Psoas muscle (tissue), 8 donors: Measurements from ENCODE around the gene SH3RF3. TPM values are rescaled to one million over a fixed set of nuclear protein-coding genes. Genes with fewer than 3 reads are reported as not detected.

Source experiments
- ATAC-seq, 4 donors: fragments of 200-7000 bp; cut with Tn5 transposase; one replicate each; pipeline ENCODE4 v1.9.1; 2020; ENCODE audit warnings: moderate library complexity in 3 of 4, mild to moderate bottlenecking in 2 of 4
- DNase-seq, 2 donors: peaks; one replicate each; pipeline ENCODE4 v3.0.0-alpha.2; 2020
- H3K27ac ChIP-seq: fragments of 200-600 bp; one replicate; pipeline ENCODE4 v1.8.0; 2022
- H3K27me3 ChIP-seq, 3 donors: fragments of 200-600 bp in 1 of 3; one replicate each; pipeline versions ENCODE4 v1.6.1 to v1.8.0; 2013 to 2022; ENCODE audit warnings: low read length in 2 of 3, mild to moderate bottlenecking in 2 of 3, moderate library complexity in 1 of 3; ENCODE audit not compliant: insufficient read depth in 3 of 3
- H3K36me3 ChIP-seq, 2 donors: fragments of 200-600 bp in 1 of 2; one replicate each; pipeline versions ENCODE4 v1.6.1 to v1.8.0; 2013 to 2022; ENCODE audit warnings: low read depth in 1 of 2, mild to moderate bottlenecking in 1 of 2, moderate library complexity in 1 of 2; ENCODE audit not compliant: insufficient read depth in 1 of 2
- H3K4me1 ChIP-seq: fragments of 200-600 bp; one replicate; pipeline ENCODE4 v1.8.0; 2022
- H3K4me3 ChIP-seq: fragments of 200-600 bp; one replicate; pipeline ENCODE4 v1.8.0; 2022; ENCODE audit warnings: mild to moderate bottlenecking
- H3K9me3 ChIP-seq: fragments of 200-600 bp; one replicate; pipeline ENCODE4 v1.8.0; 2022
- CTCF ChIP-seq: fragments of 200-600 bp; IDR thresholded peaks from one replicate; pipeline ENCODE4 v1.8.0; 2022; ENCODE audit warnings: antibody characterized with exemption
- WGBS, 3 donors: extraction: QIAGEN DNeasy Blood & Tissue Kit; methylation state at CpG; one replicate each; pipeline versions ENCODE4 v1.1.6 to v1.1.7; 2013; 5-methylcytosine and 5-hydroxymethylcytosine counted together
- intact Hi-C, 2 donors: fragments of 100-400 bp; cut with DNase I; formaldehyde crosslinking; loops; one replicate each; pipeline versions ENCODE4 v1.11.0 to v1.14.2; 2022
- polyA plus RNA-seq, 3 donors: library from polyadenylated mRNA; stranded (reverse); fragments of 200-250 nt; gene quantifications; one replicate each; pipeline ENCODE4 v1.2.3, GENCODE V29; 2013
- total RNA-seq, 4 donors: library from RNA; stranded (reverse); fragmentation: NEBNext Ultra II Directional in 2 of 4; extraction: Animal tissue kit (Norgen Biotek cat#: 25700) in 2 of 4; gene quantifications; one replicate each; pipeline versions ENCODE4 v1.2.1 to v1.2.4, GENCODE V29; 2021 to 2023
- donor health status: healthy with polysubstance abuse.
- donor health status: DM: no; HTN: no; CAD: no; lungs with moderate emphysema.
- donor health status: Bipolar disorder and iron deficiency.
- donor health status: healthy.
- donor health status: DM: yes; HTN: yes; CAD: no.
- donor health status: DM: no; HTN: no; CAD: no.
- donor health status: DM: no; HTN: no; CAD: no.
- donor health status: DM: yes; HTN: yes; CAD: no.

SH3RF3 gene
- total and polyA plus RNA-seq, 7 donors = 4.6 to 27.0 (median 9.0) TPM

- H3K9me3 ChIP-seq = no peaks in the 10 kb centered on the region
- no peak for TF ChIP-seq CTCF
- DNase-seq = no peak
Measured at GRCh38 chr2:109369671-109370191, 240.7 kb downstream of the SH3RF3 start.

GRCh38 chr2:109370399-109371035 lies 241.5 kb downstream of the SH3RF3 start:
- H3K4me1 ChIP-seq = peaks cover 38% of the 10 kb centered on the region
- no peak overlapping the region for H3K27ac ChIP-seq
- H3K9me3 ChIP-seq = no peaks in the 10 kb centered on the region
- H3K27me3 ChIP-seq = no peaks in the 10 kb centered on the region
- intact Hi-C loops = no loop called here
- DNase-seq (no peak), ATAC-seq (no peak)
- no peak for TF ChIP-seq CTCF
- no peak overlapping the region for H3K4me3 ChIP-seq
- WGBS, 3 donors = 86 to 95% (median 94%) methylated on average over 13 of the region's 13 CpGs
- peaks cover 0 to 4% of the 10 kb centered on the region in 2 donors for H3K36me3 ChIP-seq

More at GRCh38 chr2:109369671-109370191, 240.7 kb downstream of the SH3RF3 start:
- no peak for ATAC-seq
- H3K4me1 ChIP-seq = peaks cover 32% of the 10 kb centered on the region
- no peaks in the 10 kb centered on the region for H3K27me3 ChIP-seq
- no peak overlapping the region for H3K4me3 ChIP-seq
- WGBS, 3 donors = 98 to 99% (median 98%) methylated on average over 12 of the region's 12 CpGs
- no peak overlapping the region for H3K27ac ChIP-seq
- intact Hi-C loops = no loop called here
- H3K36me3 ChIP-seq = peaks cover 0 to 4% of the 10 kb centered on the region in 2 donors

- Histone ChIP-seq H3K27ac (no peak overlapping the region), H3K4me1 (peaks cover 39% of the 10 kb centered on the region), H3K36me3 (peaks cover 0 to 4% of the 10 kb centered on the region in 2 donors), H3K27me3 (no peaks in the 10 kb centered on the region), H3K4me3 (no peak overlapping the region), H3K9me3 (no peaks in the 10 kb centered on the region)
- no peak for DNase-seq
- intact Hi-C loops = no loop called here
- WGBS, 3 donors = 92 to 96% (median 93%) methylated on average over 18 of the region's 18 CpGs
- ATAC-seq = no peak
- no peak for TF ChIP-seq CTCF
Measured at GRCh38 chr2:109371481-109372170, 242.6 kb downstream of the SH3RF3 start.

GRCh38 chr2:109372171-109372568 lies 243.2 kb downstream of the SH3RF3 start:
- H3K36me3 ChIP-seq = peaks cover 0 to 4% of the 10 kb centered on the region in 2 donors
- ATAC-seq (no peak), DNase-seq (no peak)
- TF ChIP-seq CTCF = no peak
- peaks cover 33% of the 10 kb centered on the region for H3K4me1 ChIP-seq
- 91 to 93% (median 92%) methylated on average over 4 of the region's 4 CpGs for WGBS, 3 donors
- H3K27me3 ChIP-seq = no peaks in the 10 kb centered on the region
- H3K9me3 ChIP-seq = no peaks in the 10 kb centered on the region
- intact Hi-C loops = no loop called here
- H3K27ac ChIP-seq = no peak overlapping the region
- H3K4me3 ChIP-seq = no peak overlapping the region
